ENCODE data around the gene RHBDD1. TPM values are rescaled to one million over a fixed set of nuclear protein-coding genes. Genes with fewer than 3 reads are reported as not detected.

The RHBDD1 gene
- polyA plus RNA-seq, 3 donors, result 8.1 to 19.5 (median 15.5) TPM

DNA sequence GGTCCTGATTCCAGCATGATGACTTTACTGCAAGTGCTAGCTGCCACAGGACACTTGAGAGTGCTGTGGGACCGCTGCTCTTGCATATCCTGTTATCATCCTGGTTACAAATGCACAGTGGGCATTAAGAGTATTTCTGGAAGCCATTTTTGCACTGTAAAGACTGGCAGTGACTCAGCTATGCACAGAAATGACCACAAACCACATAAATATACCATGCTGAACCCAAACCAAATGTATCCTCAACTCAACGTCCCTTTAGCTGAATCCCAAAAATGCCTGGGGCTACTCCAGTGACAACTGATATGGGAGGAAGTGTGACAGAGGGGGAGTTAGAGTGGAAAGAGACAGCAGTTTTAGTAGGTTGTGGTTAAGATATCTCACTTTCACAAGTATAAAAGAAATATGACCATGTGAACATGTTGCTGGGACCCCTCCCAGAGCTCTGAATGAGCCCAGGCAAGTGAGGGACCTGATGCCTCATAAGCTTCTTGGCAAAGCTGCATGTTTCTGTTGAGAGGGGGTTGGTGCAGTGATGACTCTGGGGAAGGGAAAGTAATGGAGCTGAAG lies 37.3 kb downstream of the RHBDD1 start:
- H3K27ac Mint-ChIP-seq, result peak overlapping the region in 2 of 7 donors; percentile 17 to 68

DNA sequence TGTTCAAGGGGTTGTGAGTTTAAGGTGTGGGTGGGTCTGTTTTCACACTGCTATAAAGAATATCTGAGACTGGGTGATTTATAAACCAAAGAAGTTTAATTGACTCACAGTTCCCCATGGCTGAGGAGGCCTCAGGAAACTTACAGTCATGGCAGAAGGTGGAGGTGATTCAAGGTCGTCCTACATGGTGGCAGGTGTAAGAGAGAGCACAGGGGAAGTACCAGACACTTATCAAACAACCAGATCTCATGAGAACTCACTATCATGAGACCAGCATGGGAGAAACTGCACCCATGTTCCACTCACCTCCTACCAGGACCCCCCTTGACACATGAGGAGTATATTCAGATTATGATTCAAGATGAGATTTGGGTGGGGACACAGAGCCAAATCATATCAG lies 38.0 kb downstream of the RHBDD1 start:
- Histone ChIP-seq H3K27me3 (ENCODE audit: control insufficient read depth in 2 of 2, insufficient read depth in 2 of 2, low read length in 2 of 2) (no peaks in the 10 kb centered on the region), H3K79me2 (ENCODE audit: insufficient read depth, low read length) (no peaks in the 10 kb centered on the region), H3K36me3 (replicated peaks in 1 of 2; ENCODE audit: control insufficient read depth in 1 of 2, insufficient read depth in 2 of 2, low read length in 2 of 2) (peaks cover 10 to 16% of the 10 kb centered on the region in 2 donors), H3K4me3 (replicated peaks in 1 of 3; ENCODE audit: low read depth in 2 of 3, low read length in 3 of 3) (no peak overlapping the region), H4K20me1 (ENCODE audit: insufficient read depth, low read length) (no peaks in the 10 kb centered on the region), H3K9ac (ENCODE audit: insufficient read depth, low read length, poor library complexity, severe bottlenecking) (no peak overlapping the region), H2AFZ (ENCODE audit: insufficient read depth, low read depth, low read length, poor library complexity, severe bottlenecking) (no peak overlapping the region), H3K4me2 (replicated peaks; ENCODE audit: extremely low read depth, low read length, poor library complexity, severe bottlenecking) (no peak overlapping the region), H3K9me3 (replicated peaks in 1 of 2; ENCODE audit: control insufficient read depth in 1 of 2, insufficient read depth in 1 of 2, low read length in 2 of 2) (no peaks in the 10 kb centered on the region), H3K4me1 (ENCODE audit: control insufficient read depth in 1 of 2, insufficient read depth in 2 of 2, low read length in 2 of 2) (peaks cover 22 to 29% of the 10 kb centered on the region in 2 donors), H3K27ac (ENCODE audit: low read depth in 1 of 2, low read length in 2 of 2) (no peak overlapping the region)
- peaks cover 25 to 41% of the 10 kb centered on the region in 2 donors for H3K36me3 Mint-ChIP-seq
- no CpG with 5 or more reads among the region's 1 CpG for WGBS (ENCODE audit: insufficient coverage)
- no peak overlapping the region for H3K4me3 Mint-ChIP-seq
- DNase-seq, result no peak
- peaks cover 0 to 1% (median 0%) of the 10 kb centered on the region in 3 donors for H3K27me3 Mint-ChIP-seq (ENCODE audit: low read depth in 3 of 3)
- H3K9me3 Mint-ChIP-seq, result peaks cover 0 to 5% (median 0%) of the 10 kb centered on the region in 7 donors
- intact Hi-C loops (cut with micrococcal nuclease), result no loop called here
- H3K27ac Mint-ChIP-seq, result peak overlapping the region in 3 of 7 donors; percentile 28 to 68 (median 65)
- TF ChIP-seq, protein P1, sequence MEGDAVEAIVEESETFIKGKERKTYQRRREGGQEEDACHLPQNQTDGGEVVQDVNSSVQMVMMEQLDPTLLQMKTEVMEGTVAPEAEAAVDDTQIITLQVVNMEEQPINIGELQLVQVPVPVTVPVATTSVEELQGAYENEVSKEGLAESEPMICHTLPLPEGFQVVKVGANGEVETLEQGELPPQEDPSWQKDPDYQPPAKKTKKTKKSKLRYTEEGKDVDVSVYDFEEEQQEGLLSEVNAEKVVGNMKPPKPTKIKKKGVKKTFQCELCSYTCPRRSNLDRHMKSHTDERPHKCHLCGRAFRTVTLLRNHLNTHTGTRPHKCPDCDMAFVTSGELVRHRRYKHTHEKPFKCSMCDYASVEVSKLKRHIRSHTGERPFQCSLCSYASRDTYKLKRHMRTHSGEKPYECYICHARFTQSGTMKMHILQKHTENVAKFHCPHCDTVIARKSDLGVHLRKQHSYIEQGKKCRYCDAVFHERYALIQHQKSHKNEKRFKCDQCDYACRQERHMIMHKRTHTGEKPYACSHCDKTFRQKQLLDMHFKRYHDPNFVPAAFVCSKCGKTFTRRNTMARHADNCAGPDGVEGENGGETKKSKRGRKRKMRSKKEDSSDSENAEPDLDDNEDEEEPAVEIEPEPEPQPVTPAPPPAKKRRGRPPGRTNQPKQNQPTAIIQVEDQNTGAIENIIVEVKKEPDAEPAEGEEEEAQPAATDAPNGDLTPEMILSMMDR (IDR thresholded peaks at IDR 0.05), result no peak
- H3K4me1 Mint-ChIP-seq, result peaks cover 29% of the 10 kb centered on the region

More for the DNA sequence above, 37.3 kb downstream of the RHBDD1 start:
- Histone ChIP-seq H3K9ac (ENCODE audit: insufficient read depth, low read length, poor library complexity, severe bottlenecking) (no peak overlapping the region), H3K9me3 (replicated peaks in 1 of 2; ENCODE audit: control insufficient read depth in 1 of 2, insufficient read depth in 1 of 2, low read length in 2 of 2) (no peaks in the 10 kb centered on the region), H3K4me2 (replicated peaks; ENCODE audit: extremely low read depth, low read length, poor library complexity, severe bottlenecking) (no peak overlapping the region), H2AFZ (ENCODE audit: insufficient read depth, low read depth, low read length, poor library complexity, severe bottlenecking) (no peak overlapping the region), H3K4me1 (ENCODE audit: control insufficient read depth in 1 of 2, insufficient read depth in 2 of 2, low read length in 2 of 2) (peaks cover 22 to 29% of the 10 kb centered on the region in 2 donors), H3K27me3 (ENCODE audit: control insufficient read depth in 2 of 2, insufficient read depth in 2 of 2, low read length in 2 of 2) (no peaks in the 10 kb centered on the region), H3K4me3 (replicated peaks in 1 of 3; ENCODE audit: low read depth in 2 of 3, low read length in 3 of 3) (no peak overlapping the region), H4K20me1 (ENCODE audit: insufficient read depth, low read length) (no peaks in the 10 kb centered on the region), H3K27ac (ENCODE audit: low read depth in 1 of 2, low read length in 2 of 2) (no peak overlapping the region), H3K79me2 (ENCODE audit: insufficient read depth, low read length) (no peaks in the 10 kb centered on the region), H3K36me3 (replicated peaks in 1 of 2; ENCODE audit: control insufficient read depth in 1 of 2, insufficient read depth in 2 of 2, low read length in 2 of 2) (peaks cover 10 to 19% of the 10 kb centered on the region in 2 donors)
- intact Hi-C loops (cut with micrococcal nuclease), result no loop called here
- WGBS (ENCODE audit: insufficient coverage), result 40% methylated on average over 1 of the region's 2 CpGs
- Mint-ChIP-seq H3K36me3 (peaks cover 24 to 41% of the 10 kb centered on the region in 2 donors), H3K9me3 (peaks cover 0 to 5% (median 0%) of the 10 kb centered on the region in 7 donors), H3K4me1 (peaks cover 29% of the 10 kb centered on the region), H3K27me3 (ENCODE audit: low read depth in 3 of 3) (peaks cover 0 to 1% (median 0%) of the 10 kb centered on the region in 3 donors), H3K4me3 (no peak overlapping the region)
- TF ChIP-seq, protein P1 (IDR thresholded peaks at IDR 0.05), result no peak
- no peak for DNase-seq

Measured in CD14-positive monocyte (primary cell).